HepG2 (cell line): ENCODE data around the gene FKBP8. TPM values are rescaled to one million over a fixed set of nuclear protein-coding genes. Genes with fewer than 3 reads are reported as not detected.
A peak's percentile ranks its signal among the peaks of the same experiment; 100 is the strongest.

Experiments
- AHDC1 ChIP-seq: sonication (generic); formaldehyde crosslinking; IDR thresholded peaks from 2 replicates; pipeline ENCODE4 v1.5.1; 2020; ENCODE audit warnings: mild to moderate bottlenecking, missing genetic modification reagents, borderline replicate concordance
- ATM ChIP-seq: fragments of 450-650 bp; IDR thresholded peaks from 2 replicates; pipeline ENCODE4 v1.7.1; 2017; ENCODE audit warnings: mild to moderate bottlenecking, borderline replicate concordance
- E2F2 ChIP-seq: sonication (generic); formaldehyde crosslinking; IDR thresholded peaks from 2 replicates; pipeline ENCODE4 v1.4.0; 2020; ENCODE audit warnings: missing genetic modification reagents, borderline replicate concordance
- ELF1 ChIP-seq: sonication (generic); formaldehyde crosslinking; IDR thresholded peaks from 2 replicates; pipeline ENCODE4 v1.4.0; 2020; ENCODE audit warnings: missing genetic modification reagents
- GABPA ChIP-seq, 2 experiments: IDR thresholded peaks; 2 replicates each; pipeline ENCODE4 v1.6.1; 2011 to 2016; ENCODE audit warnings: low read depth in 2 of 2, low read length in 1 of 2, missing biosample characterization in 1 of 2, missing genetic modification characterization in 1 of 2
- HNRNPK ChIP-seq: fragments of 200-400 bp; formaldehyde crosslinking; IDR thresholded peaks from 2 replicates; pipeline ENCODE4 v1.6.1; 2018; ENCODE audit warnings: low read length, low read depth, moderate library complexity, mild to moderate bottlenecking; ENCODE audit not compliant: poor library complexity, severe bottlenecking
- MIER2 ChIP-seq: IDR thresholded peaks from 2 replicates; pipeline ENCODE4 v1.6.1; 2016; ENCODE audit warnings: missing biosample characterization, missing genetic modification reagents
- NFYC ChIP-seq: IDR thresholded peaks from 2 replicates; pipeline ENCODE4 v1.6.1; 2016; ENCODE audit warnings: missing genetic modification reagents, missing compliant biosample characterization
- SP5 ChIP-seq: IDR thresholded peaks from 2 replicates; pipeline ENCODE4 v1.6.1; 2016; ENCODE audit warnings: low read depth, borderline replicate concordance
- ZFP62 ChIP-seq: sonication (generic); formaldehyde crosslinking; IDR thresholded peaks from 2 replicates; pipeline ENCODE4 v1.4.0; 2020; ENCODE audit warnings: missing genetic modification reagents
- ZNF232 ChIP-seq: sonication (generic); formaldehyde crosslinking; IDR thresholded peaks from 2 replicates; pipeline ENCODE4 v1.4.0; 2020; ENCODE audit warnings: missing genetic modification reagents, borderline replicate concordance
- ZNF33A ChIP-seq: sonication (generic); formaldehyde crosslinking; IDR thresholded peaks from 2 replicates; pipeline ENCODE4 v1.5.1; 2020; ENCODE audit warnings: missing genetic modification reagents, mild to moderate bottlenecking, moderate library complexity, borderline replicate concordance
- ZNF496 ChIP-seq: sonication (generic); formaldehyde crosslinking; IDR thresholded peaks from 2 replicates; pipeline ENCODE4 v1.8.1; 2023; ENCODE audit warnings: mild to moderate bottlenecking, moderate library complexity, missing genetic modification reagents; ENCODE audit not compliant: insufficient replicate concordance
- ZNF572 ChIP-seq: sonication (generic); formaldehyde crosslinking; IDR thresholded peaks from 2 replicates; pipeline ENCODE4 v1.5.1; 2020; ENCODE audit warnings: mild to moderate bottlenecking, missing genetic modification reagents
- ZNF720 ChIP-seq: sonication (generic); formaldehyde crosslinking; IDR thresholded peaks from 2 replicates; pipeline ENCODE4 v1.4.0; 2020; ENCODE audit warnings: missing genetic modification reagents
- ZNF839 ChIP-seq: sonication (generic); formaldehyde crosslinking; IDR thresholded peaks from 2 replicates; pipeline ENCODE4 v1.4.0; 2020; ENCODE audit warnings: missing genetic modification reagents, mild to moderate bottlenecking, borderline replicate concordance
- polyA plus RNA-seq, 8 experiments: library from polyadenylated mRNA; depleted of rRNA in 3 of 8; stranded (reverse) in 7 of 8; unstranded in 1 of 8; fragments of >200 nt; fragmentation: Illumina TruSeq in 4 of 8; extraction: Trizol in 4 of 8; gene quantifications; 2 replicates each; pipeline versions ENCODE4 v1.2.1 to v1.2.3, GENCODE V29; 2011 to 2016; ENCODE audit warnings: low read depth in 4 of 8, missing spikeins in 1 of 8, mixed read lengths in 1 of 8; ENCODE audit not compliant: insufficient read depth in 1 of 8
- total RNA-seq, 5 experiments: library from RNA; depleted of rRNA; stranded (reverse); fragments of >200 nt; fragmentation: Illumina TruSeq; extraction: Trizol; gene quantifications; 2 replicates each; pipeline ENCODE4 v1.2.3, GENCODE V29; 2016; ENCODE audit warnings: low read depth in 1 of 5
- TF ChIP-seq, protein P1 (sequence below): sonication (generic); formaldehyde crosslinking; IDR thresholded peaks from 2 replicates; pipeline ENCODE4 v1.5.1; 2020; ENCODE audit warnings: mild to moderate bottlenecking, missing genetic modification reagents, moderate library complexity

Gene FKBP8
- total and polyA plus RNA-seq, 2 of the 13 experiments (the other 11 are each of a cell fraction or from before 2014, with no cell fraction given) = 81.7 to 93.9 TPM

- no peak for TF ChIP-seq E2F2 (CRISPR knock-in tag)
- TF ChIP-seq, protein P1, sequence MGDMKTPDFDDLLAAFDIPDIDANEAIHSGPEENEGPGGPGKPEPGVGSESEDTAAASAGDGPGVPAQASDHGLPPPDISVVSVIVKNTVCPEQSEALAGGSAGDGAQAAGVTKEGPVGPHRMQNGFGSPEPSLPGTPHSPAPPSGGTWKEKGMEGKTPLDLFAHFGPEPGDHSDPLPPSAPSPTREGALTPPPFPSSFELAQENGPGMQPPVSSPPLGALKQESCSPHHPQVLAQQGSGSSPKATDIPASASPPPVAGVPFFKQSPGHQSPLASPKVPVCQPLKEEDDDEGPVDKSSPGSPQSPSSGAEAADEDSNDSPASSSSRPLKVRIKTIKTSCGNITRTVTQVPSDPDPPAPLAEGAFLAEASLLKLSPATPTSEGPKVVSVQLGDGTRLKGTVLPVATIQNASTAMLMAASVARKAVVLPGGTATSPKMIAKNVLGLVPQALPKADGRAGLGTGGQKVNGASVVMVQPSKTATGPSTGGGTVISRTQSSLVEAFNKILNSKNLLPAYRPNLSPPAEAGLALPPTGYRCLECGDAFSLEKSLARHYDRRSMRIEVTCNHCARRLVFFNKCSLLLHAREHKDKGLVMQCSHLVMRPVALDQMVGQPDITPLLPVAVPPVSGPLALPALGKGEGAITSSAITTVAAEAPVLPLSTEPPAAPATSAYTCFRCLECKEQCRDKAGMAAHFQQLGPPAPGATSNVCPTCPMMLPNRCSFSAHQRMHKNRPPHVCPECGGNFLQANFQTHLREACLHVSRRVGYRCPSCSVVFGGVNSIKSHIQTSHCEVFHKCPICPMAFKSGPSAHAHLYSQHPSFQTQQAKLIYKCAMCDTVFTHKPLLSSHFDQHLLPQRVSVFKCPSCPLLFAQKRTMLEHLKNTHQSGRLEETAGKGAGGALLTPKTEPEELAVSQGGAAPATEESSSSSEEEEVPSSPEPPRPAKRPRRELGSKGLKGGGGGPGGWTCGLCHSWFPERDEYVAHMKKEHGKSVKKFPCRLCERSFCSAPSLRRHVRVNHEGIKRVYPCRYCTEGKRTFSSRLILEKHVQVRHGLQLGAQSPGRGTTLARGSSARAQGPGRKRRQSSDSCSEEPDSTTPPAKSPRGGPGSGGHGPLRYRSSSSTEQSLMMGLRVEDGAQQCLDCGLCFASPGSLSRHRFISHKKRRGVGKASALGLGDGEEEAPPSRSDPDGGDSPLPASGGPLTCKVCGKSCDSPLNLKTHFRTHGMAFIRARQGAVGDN (CRISPR knock-in tag) = peak; percentile 9; the same call in 1 of the 2 replicates
- peak; percentile 65; the same call in 1 of the 2 replicates for TF ChIP-seq ELF1 (CRISPR knock-in tag)
- no peak for TF ChIP-seq ZFP62 (CRISPR knock-in tag)
- TF ChIP-seq HNRNPK = peak; percentile 77
- TF ChIP-seq ZNF720 (CRISPR knock-in tag) = no peak
- TF ChIP-seq ATM = no peak
- TF ChIP-seq MIER2 (CRISPR knock-in tag) = no peak
- TF ChIP-seq ZNF839 = no peak
- no peak for TF ChIP-seq ZNF496 (CRISPR knock-in tag)
- peak; percentile 48; the same call in 1 of the 2 replicates for TF ChIP-seq GABPA (IDR thresholded peaks at IDR 0.05; ENCODE audit: low read depth, low read length)
- TF ChIP-seq GABPA (CRISPR knock-in tag; IDR thresholded peaks at IDR 0.05; ENCODE audit: low read depth) = peak; percentile 48
- no peak for TF ChIP-seq AHDC1
- peak; percentile 88 for TF ChIP-seq NFYC (CRISPR knock-in tag)
- TF ChIP-seq SP5 = 0 out of 2 replicates have a peak, but pooled peaks have one; percentile 19
- TF ChIP-seq ZNF33A (CRISPR knock-in tag) = no peak
- no peak for TF ChIP-seq ZNF232
- no peak for TF ChIP-seq ZNF572 (CRISPR knock-in tag)
These were observed at the start of gene FKBP8 (continued) for GRCh38 chr19:18542941-18543813.
